Mucosa of stomach (tissue), 1 donor: ENCODE data around the gene WDR91.

ENCODE experiments used
- H3K27me3 ChIP-seq: one replicate; pipeline ENCODE4 v1.7.0; 2013; ENCODE audit warnings: mild to moderate bottlenecking, low read length; ENCODE audit not compliant: control insufficient read depth, insufficient read depth
- H3K36me3 ChIP-seq: one replicate; pipeline ENCODE4 v1.7.0; 2013; ENCODE audit warnings: low read length; ENCODE audit not compliant: control insufficient read depth, insufficient read depth
- H3K4me1 ChIP-seq: one replicate; pipeline ENCODE4 v1.7.0; 2013; ENCODE audit warnings: mild to moderate bottlenecking, low read length; ENCODE audit not compliant: control insufficient read depth, insufficient read depth
- H3K4me3 ChIP-seq: one replicate; pipeline ENCODE4 v1.7.0; 2013; ENCODE audit warnings: low read length
- H3K9ac ChIP-seq: one replicate; pipeline ENCODE4 v1.7.0; 2013; ENCODE audit warnings: mild to moderate bottlenecking, low read length, moderate library complexity
- H3K9me3 ChIP-seq: one replicate; pipeline ENCODE4 v1.7.0; 2013; ENCODE audit warnings: mild to moderate bottlenecking, low read length, moderate library complexity; ENCODE audit not compliant: control insufficient read depth
- donor health status: Pancreatic carcinoma.

Gene WDR91

DNA sequence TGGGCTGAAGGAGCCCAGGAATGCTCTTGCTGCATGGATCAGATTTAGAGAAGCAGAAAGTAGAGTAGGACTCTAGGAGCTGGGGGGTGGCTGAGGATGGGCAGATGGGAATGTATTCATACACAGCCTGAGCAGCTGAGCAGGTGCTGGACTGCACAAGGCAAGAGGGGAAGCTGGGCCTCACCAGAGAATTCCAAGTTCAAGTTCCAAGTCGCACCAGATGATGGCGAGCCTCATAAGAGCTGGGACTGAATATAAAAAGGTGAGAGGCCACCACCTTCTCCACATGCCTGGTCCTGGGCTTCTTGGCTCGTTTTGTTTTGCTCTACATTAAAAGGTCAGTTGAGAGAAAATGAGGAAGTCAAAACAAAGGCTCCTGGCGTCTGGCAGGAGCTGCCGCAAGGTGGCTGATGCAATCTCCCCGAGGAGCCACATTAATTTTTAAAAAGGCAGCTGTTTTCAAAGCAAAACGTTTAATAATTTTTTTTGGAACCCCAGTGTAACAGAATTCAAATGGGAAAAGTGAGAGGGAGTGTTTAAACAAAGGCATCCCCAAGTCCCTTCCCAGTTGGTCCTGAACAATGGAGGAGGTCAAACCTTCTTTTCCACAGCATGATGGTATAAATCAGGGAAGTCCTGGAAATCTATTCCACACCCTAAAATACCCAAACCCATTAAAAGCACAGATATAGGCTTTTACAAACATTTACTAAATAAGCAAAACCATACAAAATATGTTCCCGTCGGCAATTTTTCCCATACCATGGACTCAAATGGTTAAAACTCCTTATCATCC is 50.3 kb downstream of the WDR91 start:
- peaks cover 31% of the 10 kb centered on the region for H3K4me1 ChIP-seq
- H3K36me3 ChIP-seq, result no peaks in the 10 kb centered on the region
- no peak overlapping the region for H3K9ac ChIP-seq
- H3K27me3 ChIP-seq, result no peaks in the 10 kb centered on the region
- H3K4me3 ChIP-seq, result no peak overlapping the region
- no peaks in the 10 kb centered on the region for H3K9me3 ChIP-seq

DNA sequence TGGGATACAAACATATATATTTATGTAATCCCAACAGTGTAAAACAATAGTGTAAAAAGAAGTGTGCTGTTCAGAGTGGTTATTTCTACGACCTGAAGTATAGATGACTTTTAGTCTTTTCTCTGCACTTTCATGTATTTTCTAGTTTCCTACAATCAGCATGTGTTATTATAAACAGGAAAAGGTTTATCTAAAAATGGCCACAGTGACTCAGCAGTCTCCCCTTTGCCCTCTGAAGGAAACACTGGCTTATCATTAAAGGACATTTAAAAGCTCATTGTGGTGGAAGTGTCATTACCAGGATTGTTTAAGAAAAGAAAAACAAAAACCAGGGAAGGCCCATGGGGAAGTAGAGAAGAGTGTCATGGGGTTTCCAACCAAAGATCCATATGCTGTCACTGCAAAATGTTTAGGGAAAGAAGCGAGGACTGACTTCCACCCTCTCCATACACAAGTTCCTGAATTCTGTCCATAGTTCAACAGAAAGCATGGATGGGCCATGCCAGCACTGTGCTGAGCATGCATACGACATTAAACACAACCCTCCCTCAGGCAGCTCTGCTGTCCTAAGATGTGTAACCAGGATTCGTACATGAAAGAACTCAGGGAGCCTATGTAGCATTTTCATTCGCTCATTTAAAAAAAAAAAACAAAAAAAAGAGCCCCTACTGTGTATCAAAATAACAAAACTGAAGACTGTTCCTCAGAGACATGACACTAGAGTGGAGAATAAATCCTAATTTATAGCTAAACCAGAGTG is 51.0 kb downstream of the WDR91 start:
- no peaks in the 10 kb centered on the region for H3K27me3 ChIP-seq
- H3K4me3 ChIP-seq, result no peak overlapping the region
- no peak overlapping the region for H3K9ac ChIP-seq
- H3K4me1 ChIP-seq, result peaks cover 31% of the 10 kb centered on the region
- no peaks in the 10 kb centered on the region for H3K9me3 ChIP-seq
- no peaks in the 10 kb centered on the region for H3K36me3 ChIP-seq

DNA sequence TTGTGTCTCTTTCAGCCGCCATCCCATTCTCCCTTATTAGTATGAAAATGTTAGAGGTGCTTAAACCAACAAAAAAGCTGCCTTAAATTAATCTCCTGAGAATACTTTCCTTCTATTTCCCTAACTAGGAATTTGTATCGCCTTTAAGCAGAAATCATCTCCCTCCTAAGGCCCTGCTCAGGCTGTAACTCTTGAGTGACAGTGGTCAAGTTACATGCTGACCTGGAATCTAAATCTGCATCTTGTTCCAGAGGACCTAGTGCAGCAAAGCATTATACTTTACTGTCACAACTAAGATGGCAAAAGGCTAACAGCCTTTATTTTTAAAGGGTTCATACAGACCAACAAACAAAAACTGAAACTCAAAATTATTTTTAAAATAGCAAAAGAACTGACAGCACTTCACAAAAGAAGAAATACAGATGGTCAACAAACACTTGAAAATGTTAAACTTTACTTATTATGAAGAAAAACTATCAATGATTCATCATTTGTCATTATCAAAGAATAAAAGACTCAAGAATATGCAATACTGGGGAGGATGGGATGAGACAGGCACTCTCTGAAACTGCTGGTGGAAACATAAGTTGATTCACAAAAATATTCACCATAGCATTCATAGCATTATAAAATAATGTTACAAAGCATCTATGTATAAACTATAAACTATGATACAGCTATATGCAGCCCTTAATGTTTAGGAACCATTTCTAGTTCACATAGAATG is 51.8 kb downstream of the WDR91 start:
- H3K27me3 ChIP-seq, result no peaks in the 10 kb centered on the region
- no peak overlapping the region for H3K9ac ChIP-seq
- H3K4me1 ChIP-seq, result peaks cover 31% of the 10 kb centered on the region
- H3K4me3 ChIP-seq, result no peak overlapping the region
- no peaks in the 10 kb centered on the region for H3K9me3 ChIP-seq
- H3K36me3 ChIP-seq, result no peaks in the 10 kb centered on the region

DNA sequence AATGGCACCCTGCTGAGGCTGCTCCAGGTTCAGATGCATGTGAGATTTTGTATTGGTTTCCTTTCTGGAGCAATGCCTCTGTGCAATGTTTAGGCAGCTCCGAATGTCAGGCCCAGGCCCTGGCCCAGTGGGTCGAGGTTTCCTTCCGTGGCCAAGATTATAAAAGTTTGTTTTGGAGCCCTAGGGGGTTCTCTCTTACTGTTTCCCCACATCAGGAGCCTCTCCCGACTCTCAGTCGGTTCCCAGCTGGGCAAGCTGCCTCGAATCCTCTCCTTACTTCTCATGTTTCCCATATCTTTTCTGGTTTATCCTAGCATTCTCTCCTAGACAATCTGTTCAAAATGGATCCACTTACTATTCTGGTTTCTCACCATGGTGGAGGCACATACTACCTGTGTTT is 52.5 kb downstream of the WDR91 start:
- Histone ChIP-seq H3K27me3 (no peaks in the 10 kb centered on the region), H3K4me3 (no peak overlapping the region), H3K4me1 (peaks cover 31% of the 10 kb centered on the region), H3K36me3 (no peaks in the 10 kb centered on the region), H3K9ac (no peak overlapping the region), H3K9me3 (no peaks in the 10 kb centered on the region)

DNA sequence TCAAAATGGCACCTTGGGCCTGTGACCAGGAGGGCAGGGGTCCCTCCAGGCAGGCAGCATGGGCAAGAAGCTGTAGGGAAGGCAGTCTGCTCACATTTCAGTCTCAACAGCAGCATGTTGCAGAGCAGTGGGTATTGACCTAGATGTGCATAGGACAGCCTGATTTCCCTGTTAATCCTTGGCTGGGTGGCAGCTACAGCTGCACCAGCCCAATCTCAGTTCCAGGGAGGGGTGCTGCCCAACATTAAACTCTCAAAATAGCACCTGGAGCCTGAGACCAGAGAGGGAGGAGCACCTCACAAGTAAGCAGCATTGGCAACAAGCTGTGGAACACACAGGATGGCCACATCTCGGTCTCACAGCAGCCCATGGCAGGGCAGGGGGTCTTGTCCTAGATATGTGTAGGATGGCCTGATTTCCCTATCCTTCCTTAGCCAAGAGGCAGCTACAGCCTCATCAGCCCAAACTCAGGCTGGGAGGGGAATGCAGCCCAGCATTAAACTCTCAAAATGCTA is 53.1 kb downstream of the WDR91 start:
- Histone ChIP-seq H3K9ac (no peak overlapping the region), H3K4me1 (peaks cover 31% of the 10 kb centered on the region)

DNA sequence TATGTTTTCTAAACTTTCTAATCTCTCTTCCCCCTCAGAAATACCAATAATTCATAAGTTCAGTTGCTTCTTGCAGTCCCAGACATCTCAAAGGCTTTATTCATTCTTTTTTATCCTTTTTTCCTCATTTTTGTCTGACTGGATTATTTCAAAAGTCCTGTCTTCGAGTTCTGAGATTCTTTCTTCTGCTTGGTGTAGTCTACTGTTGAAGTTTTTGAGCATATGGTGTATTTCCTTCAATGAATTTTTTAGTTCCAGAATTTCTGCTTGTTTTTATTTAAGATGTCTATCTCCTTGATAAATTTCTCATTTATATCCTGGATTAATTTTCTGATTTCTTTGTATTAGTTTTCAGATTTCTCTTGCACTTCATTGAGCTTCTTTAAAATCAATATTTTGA is 55.0 kb downstream of the WDR91 start:
- Histone ChIP-seq H3K4me1 (peaks cover 20% of the 10 kb centered on the region), H3K4me3 (no peak overlapping the region), H3K27me3 (no peaks in the 10 kb centered on the region), H3K9me3 (no peaks in the 10 kb centered on the region), H3K9ac (no peak overlapping the region), H3K36me3 (peaks cover 6% of the 10 kb centered on the region)

More for the DNA sequence above, 53.1 kb downstream of the WDR91 start:
- Histone ChIP-seq H3K9me3 (no peaks in the 10 kb centered on the region), H3K36me3 (no peaks in the 10 kb centered on the region), H3K27me3 (no peaks in the 10 kb centered on the region), H3K4me3 (no peak overlapping the region)

DNA sequence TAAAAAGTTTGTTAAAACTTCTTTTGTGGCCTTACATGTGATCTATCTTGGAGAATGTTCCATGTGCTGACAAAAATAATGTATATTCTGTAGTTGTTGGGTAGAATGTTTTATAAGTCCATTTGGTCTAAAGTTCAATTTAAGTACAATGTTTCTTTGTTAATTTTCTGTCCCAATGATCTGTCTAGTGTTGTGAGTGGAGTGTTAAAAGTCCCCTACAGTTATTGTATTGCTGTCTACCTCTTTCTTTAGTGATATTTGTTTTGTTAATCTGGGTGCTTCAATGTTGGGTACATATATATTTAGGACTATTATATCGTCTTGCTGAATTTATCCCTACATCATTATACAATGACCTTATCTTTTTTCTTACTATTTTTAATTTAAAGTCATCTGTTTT is 56.6 kb downstream of the WDR91 start:
- Histone ChIP-seq H3K9me3 (no peaks in the 10 kb centered on the region), H3K4me1 (peaks cover 5% of the 10 kb centered on the region), H3K4me3 (no peak overlapping the region), H3K9ac (no peak overlapping the region), H3K27me3 (no peaks in the 10 kb centered on the region), H3K36me3 (peaks cover 8% of the 10 kb centered on the region)

DNA sequence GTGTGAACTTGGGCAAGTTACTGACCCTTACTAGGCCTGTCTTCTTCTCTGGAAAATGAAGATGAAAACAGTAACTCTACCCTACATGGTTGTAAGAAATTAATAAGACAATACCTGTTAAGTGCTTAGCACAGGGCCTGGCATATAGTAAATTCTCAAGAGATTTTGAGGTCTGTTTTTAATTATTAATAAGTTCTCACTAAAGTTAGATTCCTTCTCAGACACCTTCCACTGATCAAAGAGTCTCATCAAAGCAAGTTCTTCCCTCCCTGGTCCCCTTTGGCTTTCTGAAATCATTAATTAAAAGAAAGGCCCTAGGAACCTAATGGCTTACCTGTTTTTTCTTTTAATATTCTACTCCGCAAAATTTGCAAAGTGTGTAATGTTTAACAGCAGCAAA is 58.9 kb downstream of the WDR91 start:
- H3K36me3 ChIP-seq, result peaks cover 8% of the 10 kb centered on the region
- H3K4me3 ChIP-seq, result no peak overlapping the region
- H3K4me1 ChIP-seq, result peaks cover 2% of the 10 kb centered on the region
- H3K27me3 ChIP-seq, result no peaks in the 10 kb centered on the region
- no peak overlapping the region for H3K9ac ChIP-seq
- no peaks in the 10 kb centered on the region for H3K9me3 ChIP-seq

DNA sequence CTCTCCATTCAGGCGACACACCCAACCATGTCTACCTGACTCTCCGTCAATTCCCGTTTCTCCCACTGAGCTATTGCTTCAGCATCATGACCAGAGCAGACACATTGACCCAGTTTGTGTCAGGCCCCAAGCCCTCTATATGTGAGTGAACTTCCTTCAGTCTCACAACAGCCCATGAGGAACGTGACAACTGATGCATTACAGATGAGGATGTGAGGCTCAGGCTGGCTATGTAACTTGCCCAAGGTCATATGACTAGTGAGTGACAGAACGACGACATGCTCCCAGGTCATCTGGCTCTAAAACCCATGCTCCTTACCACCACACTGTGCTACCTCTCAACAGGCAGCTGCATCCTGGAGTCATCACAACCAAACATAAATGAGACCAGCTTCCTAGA is 59.8 kb downstream of the WDR91 start:
- no peak overlapping the region for H3K4me3 ChIP-seq
- no peak overlapping the region for H3K9ac ChIP-seq
- H3K27me3 ChIP-seq, result no peaks in the 10 kb centered on the region
- peaks cover 7% of the 10 kb centered on the region for H3K4me1 ChIP-seq
- H3K36me3 ChIP-seq, result peaks cover 8% of the 10 kb centered on the region
- H3K9me3 ChIP-seq, result no peaks in the 10 kb centered on the region

DNA sequence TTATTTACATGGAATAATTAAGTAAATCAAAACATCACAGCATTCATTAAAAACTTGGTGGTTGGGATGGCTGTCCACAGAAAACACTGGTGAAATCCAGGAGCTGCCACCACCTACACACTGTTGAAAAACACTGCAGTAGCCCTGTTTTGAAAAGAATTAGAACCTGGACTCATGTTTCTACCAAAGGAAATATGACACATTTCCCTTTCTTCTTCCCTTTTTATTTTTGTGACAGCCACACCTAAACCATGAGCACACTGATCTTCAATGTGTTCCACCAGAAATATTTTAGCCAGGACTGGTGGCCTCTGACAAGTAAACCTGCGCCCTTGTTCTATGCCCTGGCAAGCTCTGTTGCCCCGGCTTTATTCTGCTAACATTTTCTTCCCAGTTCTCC is 60.2 kb downstream of the WDR91 start:
- no peak overlapping the region for H3K4me3 ChIP-seq
- H3K9ac ChIP-seq, result no peak overlapping the region
- no peaks in the 10 kb centered on the region for H3K27me3 ChIP-seq
- H3K4me1 ChIP-seq, result peaks cover 7% of the 10 kb centered on the region
- H3K36me3 ChIP-seq, result peaks cover 8% of the 10 kb centered on the region
- H3K9me3 ChIP-seq, result no peaks in the 10 kb centered on the region

DNA sequence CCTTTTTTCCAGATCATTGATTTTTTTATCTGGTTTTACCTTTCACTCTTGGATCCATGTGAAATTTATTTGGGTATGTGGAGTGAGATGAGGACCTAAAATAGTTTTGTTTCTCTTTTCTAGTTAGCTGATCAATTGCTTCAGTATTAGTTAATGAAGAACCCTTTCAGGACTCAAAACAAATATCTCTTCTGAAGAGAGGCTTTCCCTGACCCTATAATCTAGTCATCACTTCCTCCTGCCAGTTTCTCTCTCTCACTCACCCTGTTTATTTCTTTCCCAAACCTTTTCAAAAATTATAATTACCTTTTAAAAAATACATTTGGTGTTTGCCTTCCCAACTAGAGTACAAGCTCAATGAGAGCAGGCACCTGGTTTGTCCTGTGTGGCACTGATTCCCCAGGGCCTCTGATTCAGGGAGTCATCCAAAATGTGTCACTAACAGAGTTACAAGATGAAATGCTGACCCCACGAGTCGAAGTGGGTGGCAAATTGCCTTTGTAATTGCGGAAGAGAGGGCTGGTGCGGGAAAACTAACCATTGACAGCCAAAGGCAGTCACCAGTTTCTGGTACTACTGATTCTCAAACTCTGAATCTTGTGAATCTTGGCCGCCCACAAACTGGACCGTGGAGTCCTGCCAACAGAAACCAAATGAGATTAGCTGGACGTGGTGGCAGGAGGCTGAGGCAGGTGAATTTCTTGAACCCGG is 61.1 kb downstream of the WDR91 start:
- Histone ChIP-seq H3K36me3 (peaks cover 8% of the 10 kb centered on the region), H3K27me3 (no peaks in the 10 kb centered on the region), H3K9ac (no peak overlapping the region), H3K4me1 (peaks cover 7% of the 10 kb centered on the region), H3K9me3 (no peaks in the 10 kb centered on the region), H3K4me3 (no peak overlapping the region)
